ENCODE results near the gene RABGGTA. TPM values are rescaled to one million over a fixed set of nuclear protein-coding genes. Genes with fewer than 3 reads are reported as not detected.

The RABGGTA gene
- polyA plus RNA-seq, 2 of the 4 experiments (the other 2 are of a cell fraction) = 18.6 to 21.9 TPM

DNA sequence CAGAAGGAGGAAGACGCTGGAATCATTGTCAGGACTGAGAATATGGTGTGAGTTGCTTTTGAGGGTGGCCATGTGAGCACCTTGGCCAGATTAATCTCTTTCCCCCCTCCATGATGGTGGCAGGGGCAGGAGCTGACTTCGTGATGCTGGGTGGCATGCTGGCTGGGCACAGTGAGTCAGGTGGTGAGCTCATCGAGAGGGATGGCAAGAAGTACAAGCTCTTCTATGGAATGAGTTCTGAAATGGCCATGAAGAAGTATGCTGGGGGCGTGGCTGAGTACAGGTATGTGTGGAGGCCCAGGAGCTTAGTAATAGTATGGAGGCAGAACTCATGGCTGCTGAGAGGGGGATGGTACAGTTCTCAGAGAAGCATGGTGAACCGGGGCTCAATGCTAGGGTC is 33.3 kb downstream of the RABGGTA start:
- Histone ChIP-seq H3K4me3 (no peak overlapping the region), H3K4me1 (peaks cover 16% of the 10 kb centered on the region), H3K4me2 (no peak overlapping the region), H3K9me3 (no peaks in the 10 kb centered on the region), H3K27ac (no peak overlapping the region)
- DNase-seq (ENCODE audit: low read depth in 1 of 2, low spot score in 1 of 2) (no peak), FAIRE-seq (no peak), ATAC-seq (no peak)
- WGBS (ENCODE audit: missing lambda C conversion rate) = 87% methylated on average over 5 of the region's 5 CpGs
- no peak for TF ChIP-seq NPAS2 (CRISPR knock-in tag; IDR thresholded peaks at IDR 0.05; ENCODE audit: borderline replicate concordance)
- TF ChIP-seq SMC3 (IDR thresholded peaks at IDR 0.05) = no peak
- TF ChIP-seq JUNB (IDR thresholded peaks at IDR 0.05) = no peak
- TF ChIP-seq HOXB5 (CRISPR knock-in tag; IDR thresholded peaks at IDR 0.05) = no peak
- no peak for TF ChIP-seq NFE2L2 (conservative IDR thresholded peaks at IDR 0.05; ENCODE audit: low read length)
- ChIA-PET CTCF (interaction anchor here (1.1 to 21.7 kb wide), 6 partner anchors 22 to 193 kb away, joined by 3 to 601 read pairs (median 6); partner anchors contain the start of genes CIDEB, DHRS1, LTB4R and LTB4R2), POLR2A (interaction anchor here (1.5 kb wide), 2 partner anchors 33 to 61 kb away, joined by 4 read pairs; partner anchors contain the start of genes DHRS1, NOP9 and RABGGTA)

GRCh38 chr14:24237463-24237955 is 33.9 kb downstream of the RABGGTA start:
- POLR2A ChIA-PET = interaction anchor here (1.5 kb wide), 2 partner anchors 34 to 62 kb away, joined by 4 read pairs; partner anchors contain the start of genes DHRS1, NOP9 and RABGGTA
- peaks cover 15% of the 10 kb centered on the region for H3K4me1 ChIP-seq
- no peak for ATAC-seq
- no peak for FAIRE-seq
- no peak overlapping the region for H3K4me2 ChIP-seq
- H3K27ac ChIP-seq = no peak overlapping the region
- WGBS (ENCODE audit: missing lambda C conversion rate) = 100% methylated on average over 2 of the region's 2 CpGs
- no peaks in the 10 kb centered on the region for H3K9me3 ChIP-seq
- TF ChIP-seq FOSB (CRISPR knock-in tag; IDR thresholded peaks at IDR 0.05) (no peak), ZC3H11A (IDR thresholded peaks at IDR 0.05) (no peak), RAD21 (conservative IDR thresholded peaks at IDR 0.05 in 1 of 2, IDR thresholded peaks at IDR 0.05 in 1 of 2) (no peak), HEYL (CRISPR knock-in tag; IDR thresholded peaks at IDR 0.05) (no peak), EHF (CRISPR knock-in tag; IDR thresholded peaks at IDR 0.05) (no peak), RCOR1 (IDR thresholded peaks at IDR 0.05; ENCODE audit: low read depth, low read length) (no peak), MAFK (IDR thresholded peaks at IDR 0.05; ENCODE audit: partially characterized antibody) (no peak), EHMT2 (IDR thresholded peaks at IDR 0.05; ENCODE audit: low read depth) (no peak), HOXB5 (CRISPR knock-in tag; IDR thresholded peaks at IDR 0.05) (no peak), NPAS2 (CRISPR knock-in tag; IDR thresholded peaks at IDR 0.05; ENCODE audit: borderline replicate concordance) (no peak), USF2 (IDR thresholded peaks at IDR 0.05) (no peak), NR3C1 (IDR thresholded peaks at IDR 0.05) (no peak)
- TF ChIP-seq, protein P1, sequence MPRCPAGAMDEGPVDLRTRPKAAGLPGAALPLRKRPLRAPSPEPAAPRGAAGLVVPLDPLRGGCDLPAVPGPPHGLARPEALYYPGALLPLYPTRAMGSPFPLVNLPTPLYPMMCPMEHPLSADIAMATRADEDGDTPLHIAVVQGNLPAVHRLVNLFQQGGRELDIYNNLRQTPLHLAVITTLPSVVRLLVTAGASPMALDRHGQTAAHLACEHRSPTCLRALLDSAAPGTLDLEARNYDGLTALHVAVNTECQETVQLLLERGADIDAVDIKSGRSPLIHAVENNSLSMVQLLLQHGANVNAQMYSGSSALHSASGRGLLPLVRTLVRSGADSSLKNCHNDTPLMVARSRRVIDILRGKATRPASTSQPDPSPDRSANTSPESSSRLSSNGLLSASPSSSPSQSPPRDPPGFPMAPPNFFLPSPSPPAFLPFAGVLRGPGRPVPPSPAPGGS (IDR thresholded peaks at IDR 0.05) = no peak
- TF ChIP-seq, protein P2, sequence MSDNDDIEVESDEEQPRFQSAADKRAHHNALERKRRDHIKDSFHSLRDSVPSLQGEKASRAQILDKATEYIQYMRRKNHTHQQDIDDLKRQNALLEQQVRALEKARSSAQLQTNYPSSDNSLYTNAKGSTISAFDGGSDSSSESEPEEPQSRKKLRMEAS (IDR thresholded peaks at IDR 0.05) = no peak
- DNase-seq (ENCODE audit: low read depth in 1 of 2, low spot score in 1 of 2) = no peak
- H3K4me3 ChIP-seq = no peak overlapping the region
- CTCF ChIA-PET = interaction anchor here (0.8 to 21.7 kb wide), 7 partner anchors 21 to 194 kb away, joined by 3 to 601 read pairs (median 5); partner anchors contain the start of genes CIDEB, DHRS1, LTB4R and LTB4R2

- POLR2A ChIA-PET = interaction anchor here (0.6 to 1.5 kb wide), 2 partner anchors 13 to 34 kb away, joined by 3 to 4 read pairs; partner anchors contain the start of gene RABGGTA
- H3K4me2 ChIP-seq = no peak overlapping the region
- CTCF ChIA-PET = interaction anchor here (0.8 to 21.7 kb wide), 5 partner anchors 21 to 195 kb away, joined by 3 to 601 read pairs (median 7); partner anchors contain the start of genes CIDEB, DHRS1, LTB4R and LTB4R2
- TF ChIP-seq ESRRA (IDR thresholded peaks at IDR 0.05; ENCODE audit: borderline replicate concordance, low read length) = no peak
- TF ChIP-seq EHMT2 (IDR thresholded peaks at IDR 0.05; ENCODE audit: low read depth) = no peak
- TF ChIP-seq, protein P3, sequence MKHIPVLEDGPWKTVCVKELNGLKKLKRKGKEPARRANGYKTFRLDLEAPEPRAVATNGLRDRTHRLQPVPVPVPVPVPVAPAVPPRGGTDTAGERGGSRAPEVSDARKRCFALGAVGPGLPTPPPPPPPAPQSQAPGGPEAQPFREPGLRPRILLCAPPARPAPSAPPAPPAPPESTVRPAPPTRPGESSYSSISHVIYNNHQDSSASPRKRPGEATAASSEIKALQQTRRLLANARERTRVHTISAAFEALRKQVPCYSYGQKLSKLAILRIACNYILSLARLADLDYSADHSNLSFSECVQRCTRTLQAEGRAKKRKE (CRISPR knock-in tag; IDR thresholded peaks at IDR 0.05; ENCODE audit: low read depth) = no peak
- H3K4me1 ChIP-seq = peaks cover 15% of the 10 kb centered on the region
- no peak overlapping the region for H3K27ac ChIP-seq
- ATAC-seq = no peak
- no peak overlapping the region for H3K4me3 ChIP-seq
- WGBS (ENCODE audit: missing lambda C conversion rate) = 93% methylated on average over 6 of the region's 6 CpGs
- H3K9me3 ChIP-seq = no peaks in the 10 kb centered on the region
- DNase-seq (ENCODE audit: low read depth in 1 of 2, low spot score in 1 of 2) = no peak
- no peak for FAIRE-seq
Observed at GRCh38 chr14:24236689-24237462, 34.5 kb downstream of the RABGGTA start.
